Stimulated activated CD4-positive, alpha-beta T cell treated with anti-CD3 and anti-CD28 coated beads, TNF-alpha, amount 100 ng/mL, for 1 hour (primary cell): ENCODE results near the gene TNIK.
"Not testable (repeated sequence)": the region's sequence is repeated elsewhere in the genome, so short reads cannot be mapped to it uniquely, and the experiment has no call there.

Source experiments
- DNase-seq, 3 donors: peaks; one replicate each; pipeline ENCODE4 v3.0.0-alpha.2; 2020; ENCODE audit warnings: low read depth in 3 of 3, low spot score in 1 of 3

Gene TNIK

DNA sequence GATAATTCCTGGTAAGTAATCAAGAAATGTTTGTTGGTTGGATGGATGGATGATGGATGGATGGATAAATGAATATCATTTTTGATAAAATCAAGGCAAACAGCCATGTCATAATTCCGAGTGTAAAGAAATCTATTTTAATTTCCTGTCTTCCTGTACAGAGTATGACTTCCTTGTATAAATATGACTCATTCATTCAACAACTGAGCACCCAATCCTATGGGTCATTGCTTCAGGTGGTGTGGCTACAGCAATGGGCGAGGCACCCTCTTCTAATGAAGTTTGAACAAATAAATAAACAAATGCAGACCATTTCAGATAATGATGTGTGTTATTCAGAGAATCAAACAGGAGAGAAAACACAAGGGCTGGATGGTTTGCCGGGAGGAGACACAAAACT lies 198.7 kb downstream of the TNIK start:
- DNase-seq, result no peak

DNA sequence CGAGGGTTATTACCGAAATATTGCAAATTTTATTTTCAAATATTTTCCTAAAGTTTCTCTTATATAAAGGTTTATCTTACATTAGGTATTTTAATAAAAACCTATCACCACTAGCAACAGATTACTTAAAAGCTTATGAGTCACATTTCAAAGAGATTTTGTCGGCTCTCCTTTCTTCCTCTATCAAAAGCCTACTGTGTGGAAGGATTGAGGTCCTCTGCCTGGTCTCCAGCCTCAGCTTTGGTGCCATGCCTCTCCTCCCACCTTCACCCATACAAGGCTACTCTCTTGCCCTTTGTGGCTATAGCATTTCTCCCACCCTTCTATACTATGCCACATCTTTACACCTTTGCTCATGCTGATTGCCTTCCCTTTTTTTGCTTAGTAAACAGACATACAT lies 199.3 kb downstream of the TNIK start:
- no peak for DNase-seq

GRCh38 chr3:171260466-171260865 lies 199.7 kb downstream of the TNIK start:
- DNase-seq, result no peak

DNA sequence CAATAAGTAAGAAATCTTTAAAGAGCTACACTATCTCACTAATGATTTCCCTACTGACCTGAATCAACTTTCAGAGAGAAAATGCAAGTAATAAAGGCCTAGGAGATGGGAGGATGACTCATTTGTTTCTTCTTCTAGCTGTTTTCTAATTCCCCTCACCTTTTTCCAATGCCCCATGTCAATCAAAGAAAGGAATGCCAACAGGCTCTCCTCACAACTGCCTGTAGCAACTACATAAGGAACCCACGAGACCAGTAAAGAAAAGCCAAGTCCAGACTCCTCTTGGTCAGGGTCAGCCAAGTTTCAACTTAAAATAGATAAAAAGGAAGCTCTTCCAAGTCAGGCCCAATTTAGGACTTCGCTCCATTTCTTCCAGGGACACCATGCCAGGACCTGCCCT lies 201.9 kb downstream of the TNIK start:
- no peak for DNase-seq

DNA sequence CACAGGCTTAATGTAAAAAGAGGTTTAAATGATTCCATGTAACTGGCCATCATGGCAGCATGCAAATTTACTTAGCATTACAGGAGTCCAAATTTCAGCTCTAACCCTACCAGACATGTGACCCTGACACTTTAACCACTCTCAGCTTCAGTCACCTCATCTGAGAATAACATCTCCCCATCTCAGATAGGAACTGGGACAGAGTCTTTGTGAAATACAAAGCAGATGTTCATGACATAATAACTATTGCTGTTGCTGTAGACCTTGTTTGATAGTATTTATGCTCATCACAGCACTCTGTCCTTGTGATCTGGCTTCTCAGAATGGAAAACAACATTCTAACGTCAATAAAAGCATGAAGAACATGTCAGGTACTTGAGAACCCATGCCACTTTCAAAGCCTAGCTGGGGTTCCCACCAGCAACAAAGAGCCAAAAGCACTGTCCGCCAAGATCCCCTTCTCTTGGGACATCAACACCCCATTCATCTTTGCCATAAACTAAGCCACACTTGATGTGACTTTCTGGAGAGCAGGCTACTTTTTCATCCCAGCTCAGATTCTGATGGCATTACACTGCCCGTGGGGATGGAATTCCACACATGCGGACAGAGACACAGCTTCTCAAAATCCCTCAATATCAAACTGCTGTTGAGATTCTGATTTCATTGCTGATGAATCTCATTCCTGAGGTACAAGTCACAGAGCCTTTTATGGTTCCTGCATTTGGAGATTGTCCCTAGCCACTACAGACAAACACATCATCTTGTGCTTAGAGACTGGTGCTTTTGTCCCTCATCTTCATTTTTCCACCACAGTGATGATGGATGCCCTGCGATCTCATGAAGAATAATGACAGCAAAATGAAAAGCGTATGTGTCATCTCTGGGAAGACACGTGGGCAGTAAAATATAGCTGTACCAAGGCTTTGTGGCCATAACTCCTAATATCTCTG lies 202.7 kb downstream of the TNIK start:
- no peak for DNase-seq

DNA sequence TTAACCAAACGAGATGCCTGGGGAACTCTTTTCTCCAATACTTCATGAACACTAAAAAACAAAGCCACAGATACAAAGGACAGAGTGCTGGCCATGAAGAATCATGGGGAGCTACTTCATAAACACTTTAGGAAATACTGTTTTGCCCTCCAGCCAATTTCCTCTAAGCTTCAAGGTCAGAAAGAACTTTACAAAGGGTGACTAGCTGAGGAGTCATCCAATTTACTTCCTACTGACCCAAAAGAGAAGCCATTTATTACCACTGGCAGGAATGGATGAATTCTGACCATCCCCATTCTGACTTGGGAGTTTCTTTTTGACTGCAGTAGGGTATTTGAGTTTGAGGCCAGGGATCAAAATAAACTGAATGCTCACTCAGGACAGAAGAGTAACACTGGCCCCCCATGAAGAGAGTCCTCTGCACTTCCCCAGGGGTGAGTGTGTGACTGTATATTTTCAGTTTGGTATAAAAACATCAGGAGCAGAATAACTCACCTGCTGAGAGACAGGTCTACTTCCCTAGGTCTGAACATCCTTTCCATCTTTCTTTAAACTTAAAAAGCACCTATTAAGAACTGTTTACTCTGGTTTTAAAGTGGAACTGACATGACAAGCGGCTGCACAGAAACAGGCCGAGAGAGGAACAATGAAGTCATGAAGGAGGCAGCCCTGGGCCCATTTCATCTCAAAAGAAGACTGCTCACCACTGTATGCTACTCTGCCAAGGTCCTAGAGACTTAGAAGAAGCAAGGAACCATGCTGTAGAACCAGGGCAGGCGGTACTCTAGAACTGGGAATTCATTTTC lies 203.6 kb downstream of the TNIK start:
- DNase-seq, result no peak

DNA sequence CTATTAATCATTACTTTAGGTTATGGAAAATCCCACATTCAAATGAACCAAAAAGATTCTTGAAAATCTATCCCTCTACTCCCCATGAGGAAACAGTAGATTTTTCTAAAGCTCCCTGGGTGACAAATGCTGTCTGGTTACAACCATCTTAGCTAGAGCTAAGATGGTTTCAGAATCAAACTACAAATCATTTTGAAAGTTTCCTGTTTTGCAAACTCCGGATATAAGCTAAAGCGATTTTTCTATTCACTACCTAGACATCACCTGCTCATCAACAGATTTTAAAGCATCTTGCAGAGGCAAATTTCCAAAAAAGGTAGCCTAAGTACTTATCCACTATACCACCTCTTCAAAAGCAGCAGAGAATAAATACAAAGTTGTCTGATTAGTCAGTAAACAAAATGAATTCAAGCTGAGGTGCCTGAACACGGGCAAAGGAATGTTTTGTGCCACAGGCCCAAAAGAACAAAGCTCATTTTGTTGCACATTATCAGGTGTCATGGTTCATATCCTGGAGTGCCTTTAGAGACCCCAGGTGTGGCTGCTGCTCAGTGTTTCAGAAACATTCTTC lies 204.9 kb downstream of the TNIK start:
- DNase-seq, result no peak

GRCh38 chr3:171254315-171254714 lies 205.9 kb downstream of the TNIK start:
- DNase-seq, result no peak

- DNase-seq, result no peak
These were observed 208.4 kb downstream of the TNIK start for GRCh38 chr3:171251835-171252234.

GRCh38 chr3:171250444-171250843 lies 209.8 kb downstream of the TNIK start:
- no peak for DNase-seq

- DNase-seq, result no peak
These were observed 211.0 kb downstream of the TNIK start for GRCh38 chr3:171249245-171249644.

DNA sequence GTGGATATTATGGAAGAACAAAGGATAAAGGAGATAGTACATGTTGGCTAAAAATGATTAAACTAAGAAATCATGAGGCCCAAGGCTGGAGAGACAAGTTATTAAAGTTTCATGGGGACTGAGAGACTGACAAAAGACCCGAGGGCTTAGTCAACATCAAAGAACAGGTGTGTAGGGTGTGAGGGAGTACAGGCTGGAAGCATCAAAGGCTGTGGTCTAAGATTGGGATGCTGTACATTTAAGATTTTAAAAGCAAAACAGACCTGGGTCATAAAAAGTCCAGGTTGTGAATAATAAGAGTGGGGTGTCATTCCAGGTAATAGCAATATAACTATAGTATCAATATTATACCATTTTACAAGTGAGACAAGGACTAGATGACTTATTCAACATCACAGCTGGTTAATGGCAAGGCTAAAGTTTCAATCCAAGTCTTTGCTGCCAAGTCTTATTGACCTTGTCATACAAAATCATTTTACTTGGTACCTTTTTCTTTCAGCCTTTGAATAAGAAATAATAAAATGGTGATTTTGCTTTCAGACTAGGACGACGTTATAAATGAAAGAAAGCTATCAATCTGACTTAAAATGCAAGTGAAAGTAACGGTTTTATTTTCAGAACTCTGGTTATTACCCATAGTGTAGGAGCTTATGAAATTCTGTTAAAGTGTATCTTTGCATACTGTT lies 211.6 kb downstream of the TNIK start:
- DNase-seq, result no peak

DNA sequence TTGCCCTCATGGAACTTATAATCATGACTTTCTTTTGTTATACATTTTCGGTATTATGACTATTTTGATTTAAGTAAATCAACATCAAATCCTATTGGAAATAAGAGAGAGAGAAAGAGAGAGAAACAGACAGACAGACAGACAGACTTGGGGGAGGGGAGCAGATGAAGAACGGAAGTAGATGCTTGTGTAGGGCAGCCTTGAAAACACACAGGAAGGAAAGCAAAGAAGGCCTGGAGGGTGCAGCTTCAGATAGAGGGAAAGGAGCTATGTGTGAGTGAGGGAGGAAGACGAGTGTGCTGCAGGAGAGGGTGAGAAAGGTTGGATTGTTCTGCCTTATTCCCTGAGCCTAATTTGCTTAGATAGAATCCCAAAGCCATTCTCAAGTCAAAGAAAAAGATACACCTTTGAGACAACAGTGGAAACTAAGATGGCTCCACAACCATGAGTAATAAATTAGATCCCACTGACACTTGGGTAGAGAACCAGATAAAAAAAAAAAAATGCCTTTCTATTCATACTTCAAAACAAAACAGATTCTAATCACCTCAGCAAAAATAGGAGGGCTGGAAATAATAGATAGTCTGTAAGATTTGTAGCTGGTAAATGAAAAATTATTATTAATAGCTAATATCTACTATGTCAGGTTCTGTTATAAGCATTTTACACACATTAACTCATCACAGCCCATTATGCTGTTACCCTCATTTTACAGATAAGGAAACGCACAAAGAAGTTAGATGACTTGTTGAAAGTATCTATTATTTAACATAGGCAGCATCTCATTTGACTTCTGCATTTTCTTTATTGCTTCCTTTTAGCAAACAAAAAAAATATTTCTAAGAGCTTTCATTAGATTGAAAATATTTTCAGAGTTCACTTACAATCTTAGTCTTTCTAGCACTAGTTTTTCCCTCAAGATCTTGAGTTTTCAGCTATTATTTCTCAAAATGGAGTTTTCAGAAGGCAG lies 214.1 kb downstream of the TNIK start:
- no peak for DNase-seq

DNA sequence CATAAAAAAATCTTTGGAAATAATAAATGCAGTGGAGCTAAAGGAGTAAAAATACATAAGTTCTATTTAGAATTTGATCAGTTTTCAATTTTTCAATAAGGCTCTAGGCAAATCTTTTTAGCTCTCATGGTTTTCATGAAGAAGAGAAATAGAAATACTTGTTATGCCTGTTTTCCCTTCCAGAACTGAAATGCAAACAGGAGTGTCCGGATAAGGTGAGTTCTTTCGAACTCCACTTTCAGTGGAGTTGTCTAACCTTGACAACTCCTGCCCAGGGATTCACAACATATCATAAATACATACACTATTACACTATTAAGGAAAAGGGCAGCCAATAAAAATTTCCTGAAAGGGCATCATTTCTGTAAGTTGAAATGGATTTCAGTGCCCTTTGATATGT lies 217.3 kb downstream of the TNIK start:
- DNase-seq, result no peak

DNA sequence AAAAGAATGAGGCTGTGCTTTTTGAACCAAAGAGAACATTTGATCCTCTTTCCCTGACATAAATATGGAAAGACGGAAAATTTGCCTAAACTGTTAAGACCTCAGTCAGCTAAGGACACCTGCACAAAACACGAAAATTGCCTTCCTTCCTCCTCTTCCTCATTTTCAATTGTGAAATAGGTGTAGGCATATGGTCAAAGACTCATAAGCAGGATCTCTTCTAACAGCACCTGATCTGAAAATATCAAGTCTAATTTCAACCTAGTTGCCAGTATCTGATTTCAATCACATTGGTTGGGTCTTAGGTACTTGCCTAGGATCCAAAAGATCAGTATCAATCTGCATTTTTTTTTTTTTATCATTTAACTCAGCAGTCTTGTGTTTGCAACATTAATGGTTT lies 218.0 kb downstream of the TNIK start:
- no peak for DNase-seq

DNA sequence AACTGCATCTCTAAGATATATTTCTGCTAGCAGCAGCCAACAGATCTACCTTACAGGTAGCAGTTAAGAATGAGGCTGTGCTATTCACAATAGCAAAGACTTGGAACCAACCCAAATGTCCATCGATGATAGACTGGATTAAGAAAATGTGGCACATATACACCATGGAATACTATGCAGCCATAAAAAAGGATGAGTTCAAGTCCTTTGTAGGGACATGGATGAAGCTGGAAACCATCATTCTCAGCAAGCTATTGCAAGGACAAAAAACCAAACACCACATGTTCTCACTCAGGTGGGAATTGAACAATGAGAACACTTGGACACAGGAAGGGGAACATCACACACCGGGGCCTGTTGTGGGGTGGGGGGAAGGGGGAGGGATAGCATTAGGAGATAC lies 218.6 kb downstream of the TNIK start:
- DNase-seq, result not testable (repeated sequence)

- no peak for DNase-seq
These were observed 219.7 kb downstream of the TNIK start for GRCh38 chr3:171240504-171240835.

DNA sequence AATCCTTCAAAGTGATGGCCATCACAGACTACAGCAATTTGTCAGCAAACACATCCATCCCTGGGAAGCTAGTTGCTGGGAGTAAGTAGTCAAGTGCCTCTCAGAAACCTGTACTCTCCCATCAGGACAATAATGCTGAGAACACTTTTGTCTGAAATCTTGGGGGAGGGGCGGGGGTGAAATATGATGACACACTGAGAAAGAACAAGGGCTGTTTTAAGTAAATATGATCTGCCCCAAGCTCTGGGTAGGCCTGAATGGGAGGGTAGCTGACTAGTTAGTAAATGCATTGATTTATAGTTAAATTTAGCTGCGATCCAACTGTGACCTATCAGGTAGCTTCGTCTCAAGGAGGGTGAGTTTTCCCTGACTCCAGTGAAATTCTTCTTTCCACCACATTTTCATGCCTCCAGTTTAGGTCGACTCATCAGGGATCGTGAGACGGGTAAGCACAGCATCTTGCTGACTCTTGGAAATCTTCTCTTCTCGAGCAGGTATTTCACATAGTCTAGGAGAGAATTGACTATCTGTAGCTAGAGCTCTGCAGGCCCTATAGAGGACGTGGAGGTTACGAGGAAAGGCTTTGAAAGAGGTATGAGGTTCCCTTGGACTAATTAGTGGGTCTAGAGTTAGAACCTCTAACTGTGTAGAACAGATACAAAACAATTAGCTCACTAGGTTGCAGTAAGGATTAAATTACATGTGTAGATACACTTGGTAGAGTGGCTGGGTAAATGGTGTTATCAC lies 220.3 kb downstream of the TNIK start:
- DNase-seq, result no peak

GRCh38 chr3:171237009-171237385 lies 223.2 kb downstream of the TNIK start:
- DNase-seq, result no peak
